NCI-H1417 (cell line): ENCODE results near the gene PRR33.

ENCODE experiments used
- DNase-seq, 3 experiments: peaks; one replicate each; lab custom pipeline; 2025; lab: John Stamatoyannopoulos, UW

The PRR33 gene

DNA sequence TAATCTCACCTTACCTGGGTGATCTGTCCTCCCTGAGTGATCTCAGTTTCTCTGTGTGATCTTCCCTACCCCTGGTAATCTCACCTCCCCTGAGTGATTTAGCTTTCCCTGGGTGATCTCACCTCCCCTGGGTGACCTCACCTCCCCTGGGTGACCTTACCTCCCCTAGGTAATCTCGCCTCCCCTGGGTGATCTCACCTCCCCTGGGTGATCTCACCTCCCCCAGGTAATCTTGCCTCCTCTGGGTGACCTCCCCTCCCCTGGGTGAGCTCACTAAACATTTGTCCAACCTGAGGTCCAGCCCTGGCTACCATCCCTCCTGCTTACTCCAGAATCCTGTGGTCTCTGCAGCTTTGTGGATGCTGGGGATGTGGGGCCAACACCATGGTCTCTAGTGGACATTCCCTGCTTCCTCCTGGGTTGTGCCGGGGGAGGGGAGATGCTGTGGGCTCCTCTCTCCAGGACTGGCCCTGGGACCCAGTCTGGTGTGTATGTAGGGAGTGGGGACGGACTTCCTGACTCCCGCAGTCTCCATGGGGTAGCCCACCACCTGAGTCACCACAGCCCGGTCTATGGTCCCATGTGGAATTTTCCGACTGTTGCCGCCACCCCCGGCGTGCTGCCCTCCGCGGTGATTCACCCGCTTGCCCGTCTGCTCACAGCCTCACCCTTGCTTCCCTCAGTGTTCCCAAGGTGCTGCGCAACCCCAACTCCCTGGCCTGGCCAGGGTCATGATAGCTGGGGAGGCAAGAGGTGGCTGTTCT is 28.9 kb downstream of the PRR33 start:
- DNase-seq = no peak

DNA sequence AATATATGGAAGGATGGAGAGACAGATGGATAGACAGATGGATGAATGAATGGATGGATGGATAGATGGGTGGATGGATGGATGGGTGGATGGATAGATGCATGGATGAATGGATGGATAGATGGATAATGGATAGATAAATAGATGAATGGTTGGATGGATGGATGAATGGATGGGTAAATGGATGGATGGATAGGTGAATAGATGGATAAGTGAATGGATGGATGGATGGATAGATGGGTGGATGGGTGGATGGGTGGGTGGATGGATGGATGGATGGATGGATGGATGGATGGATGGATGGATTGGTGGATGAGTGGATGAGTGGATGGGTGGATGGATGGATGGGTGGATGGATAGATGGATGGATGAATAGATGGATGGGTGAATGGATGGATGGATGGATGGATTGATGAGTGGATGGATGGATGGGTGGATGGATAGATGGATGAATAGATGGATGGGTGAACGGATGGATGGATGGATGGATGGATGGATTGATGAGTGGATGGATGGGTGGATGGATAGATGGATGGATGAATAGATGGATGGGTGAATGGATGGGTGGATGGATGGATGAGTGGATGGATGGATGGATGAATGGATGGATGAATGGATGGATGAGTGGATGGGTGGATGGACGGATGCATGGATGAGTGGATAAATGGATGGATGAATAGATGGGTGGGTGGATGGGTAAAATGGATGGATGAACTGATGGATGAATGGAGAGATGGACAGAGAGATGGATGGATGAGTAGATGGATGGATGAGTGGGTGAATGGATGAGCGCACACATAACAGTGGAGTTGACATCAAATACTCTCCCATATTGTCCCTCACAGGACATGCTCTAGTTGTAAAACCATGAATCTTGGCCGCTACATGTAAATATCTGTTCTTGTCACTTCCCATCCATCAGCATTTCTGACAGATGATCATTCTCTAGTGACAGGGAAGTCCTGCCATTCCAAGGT is 30.0 kb downstream of the PRR33 start:
- no peak for DNase-seq

DNA sequence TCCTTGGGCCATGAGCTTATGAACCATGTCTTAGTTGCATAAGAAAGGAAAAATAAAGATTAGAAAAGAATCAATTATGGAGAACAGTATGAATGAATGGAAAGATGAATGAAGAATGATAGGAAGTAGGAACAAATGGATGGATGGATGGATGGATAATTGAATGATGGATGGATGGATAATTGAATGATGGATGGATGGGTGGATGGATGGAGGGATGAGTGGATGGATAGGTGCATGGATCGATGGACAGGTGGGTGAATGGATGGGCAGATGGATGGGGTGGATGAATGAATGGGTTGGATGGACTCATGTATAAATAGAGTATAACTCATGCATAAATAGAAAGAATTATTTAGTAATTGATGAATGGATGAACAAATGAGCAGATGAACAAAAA is 31.6 kb downstream of the PRR33 start:
- DNase-seq = no peak

DNA sequence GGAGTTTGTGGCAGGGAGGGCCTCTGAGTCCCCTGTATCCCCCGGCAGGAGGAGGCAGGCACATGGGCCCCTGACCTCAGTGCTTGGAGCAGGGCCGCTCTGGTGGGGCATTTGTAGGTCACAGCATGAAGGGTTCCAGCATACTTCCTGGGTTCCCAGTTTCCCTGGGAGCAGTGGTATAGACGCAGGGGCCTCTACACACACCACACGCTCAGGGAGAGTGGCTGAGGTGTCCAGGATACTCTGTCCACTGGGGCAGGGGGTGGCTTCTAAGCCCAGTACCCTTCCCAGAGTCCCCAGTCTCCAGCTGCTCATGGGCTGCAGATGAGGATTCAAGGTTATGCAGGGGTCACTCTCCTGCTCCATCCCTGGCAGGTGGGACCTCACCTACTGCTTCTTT is 32.7 kb downstream of the PRR33 start:
- no peak for DNase-seq

DNA sequence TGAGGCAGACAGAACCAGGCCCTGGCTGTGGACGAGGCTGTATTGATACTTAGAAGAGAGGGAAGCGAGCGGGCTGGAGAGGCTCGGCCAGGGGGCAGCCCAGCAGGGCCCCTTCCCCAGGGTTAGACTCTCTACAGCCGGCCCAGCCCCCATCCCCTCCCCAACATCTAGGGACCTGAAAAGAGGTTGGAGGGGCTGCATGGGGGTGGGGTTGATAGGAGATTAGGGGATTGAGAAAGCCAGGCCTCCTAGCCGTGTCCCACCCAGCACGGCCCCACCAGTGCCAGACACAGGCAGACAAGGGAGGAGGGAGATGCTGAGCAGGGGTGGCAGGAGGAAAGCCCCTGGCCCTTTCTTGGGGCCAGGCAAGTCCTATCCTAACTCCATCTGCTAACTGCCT is 33.1 kb downstream of the PRR33 start:
- no peak for DNase-seq

DNA sequence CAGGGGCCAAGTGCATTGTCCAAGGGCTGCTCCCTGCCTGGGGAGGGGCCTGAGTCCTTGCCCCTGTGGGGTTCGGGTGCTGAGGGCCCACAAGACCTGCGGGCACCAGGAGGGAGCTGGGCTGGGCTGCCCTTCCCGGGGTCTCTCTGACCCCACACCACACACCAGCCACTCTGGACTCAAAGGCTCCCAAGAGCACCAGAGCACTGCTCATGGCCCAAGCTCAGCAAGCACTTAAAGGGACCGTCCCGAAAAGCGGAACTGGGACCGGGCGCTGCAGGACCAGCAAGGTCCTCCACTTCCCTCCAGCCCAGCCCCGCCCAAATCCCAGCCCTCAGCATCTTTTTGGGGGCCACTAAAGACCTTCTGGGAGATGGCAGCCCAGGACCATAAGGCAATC is 33.5 kb downstream of the PRR33 start:
- no peak for DNase-seq

DNA sequence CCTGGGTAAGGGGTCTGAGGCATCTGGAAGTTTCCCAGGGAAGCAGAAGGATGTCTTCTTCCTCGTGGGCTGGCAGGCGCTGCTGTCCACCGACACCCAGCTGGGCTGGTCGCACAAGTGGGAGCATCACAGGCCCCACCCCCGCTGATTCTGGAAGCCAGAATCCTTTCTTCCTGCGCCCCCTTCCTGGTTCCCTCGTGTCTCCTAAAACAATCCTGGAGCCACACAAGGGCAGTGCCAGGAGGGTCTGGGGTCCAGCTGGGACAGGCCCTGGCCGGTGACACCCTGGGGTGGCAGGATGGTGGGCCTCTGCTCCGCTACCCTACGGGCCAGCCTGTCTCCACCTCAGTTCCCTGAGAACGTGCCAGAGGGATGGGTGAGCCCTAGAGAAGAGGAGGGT is 34.6 kb downstream of the PRR33 start:
- no peak for DNase-seq

DNA sequence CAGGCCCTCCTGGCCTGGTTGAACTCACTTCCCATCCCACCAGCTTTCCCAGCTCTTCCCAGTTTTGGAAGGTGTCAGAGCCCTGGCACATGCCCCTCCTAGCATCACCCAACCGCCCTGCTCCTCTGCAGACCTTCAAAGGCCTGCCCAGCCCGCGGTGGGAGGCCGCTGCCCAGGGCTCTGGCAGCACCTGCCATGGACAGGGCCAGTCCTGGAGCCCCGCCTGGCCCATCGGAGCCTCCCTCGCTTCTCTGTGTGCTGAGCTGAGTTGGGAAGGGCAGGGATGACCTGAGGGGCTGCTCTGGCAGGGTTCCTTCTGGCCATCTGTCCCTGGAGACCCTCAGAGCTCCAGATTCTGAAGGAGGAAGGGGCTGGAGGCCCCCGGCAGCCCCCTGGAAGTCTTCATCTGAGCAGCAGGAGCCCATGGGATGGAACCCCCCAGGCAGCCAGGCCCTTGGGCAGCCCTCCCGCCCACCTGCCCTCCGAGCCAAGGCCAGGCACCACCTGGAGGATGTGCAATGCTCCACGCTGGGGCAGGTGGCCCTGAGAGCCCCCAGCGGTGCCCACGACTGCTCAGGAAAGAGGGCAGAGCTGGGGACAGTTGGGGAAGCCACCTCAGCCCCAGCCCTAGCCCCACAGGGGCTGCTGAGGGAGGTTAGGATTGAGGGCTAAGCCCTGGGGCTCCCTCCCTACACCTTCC is 35.2 kb downstream of the PRR33 start:
- DNase-seq = no peak

DNA sequence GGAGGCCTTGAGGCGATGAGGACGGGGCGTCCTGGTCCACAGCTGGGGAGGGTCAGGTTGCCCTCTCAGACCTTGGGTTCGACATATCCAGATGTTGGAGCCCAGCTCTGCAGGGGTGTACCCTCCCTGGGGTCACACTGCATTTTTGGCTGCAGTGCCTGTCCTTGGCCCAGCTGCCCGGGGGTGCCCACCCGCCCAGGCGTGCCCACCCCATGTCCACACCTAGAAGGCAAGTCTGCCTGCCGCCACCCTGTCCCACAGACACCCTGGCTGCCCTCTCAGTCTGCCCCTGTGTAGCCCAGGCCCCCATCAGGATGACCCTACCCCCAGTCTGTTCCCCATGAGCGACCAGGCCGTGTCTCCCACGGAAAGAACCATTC is 35.8 kb downstream of the PRR33 start:
- DNase-seq = no peak

DNA sequence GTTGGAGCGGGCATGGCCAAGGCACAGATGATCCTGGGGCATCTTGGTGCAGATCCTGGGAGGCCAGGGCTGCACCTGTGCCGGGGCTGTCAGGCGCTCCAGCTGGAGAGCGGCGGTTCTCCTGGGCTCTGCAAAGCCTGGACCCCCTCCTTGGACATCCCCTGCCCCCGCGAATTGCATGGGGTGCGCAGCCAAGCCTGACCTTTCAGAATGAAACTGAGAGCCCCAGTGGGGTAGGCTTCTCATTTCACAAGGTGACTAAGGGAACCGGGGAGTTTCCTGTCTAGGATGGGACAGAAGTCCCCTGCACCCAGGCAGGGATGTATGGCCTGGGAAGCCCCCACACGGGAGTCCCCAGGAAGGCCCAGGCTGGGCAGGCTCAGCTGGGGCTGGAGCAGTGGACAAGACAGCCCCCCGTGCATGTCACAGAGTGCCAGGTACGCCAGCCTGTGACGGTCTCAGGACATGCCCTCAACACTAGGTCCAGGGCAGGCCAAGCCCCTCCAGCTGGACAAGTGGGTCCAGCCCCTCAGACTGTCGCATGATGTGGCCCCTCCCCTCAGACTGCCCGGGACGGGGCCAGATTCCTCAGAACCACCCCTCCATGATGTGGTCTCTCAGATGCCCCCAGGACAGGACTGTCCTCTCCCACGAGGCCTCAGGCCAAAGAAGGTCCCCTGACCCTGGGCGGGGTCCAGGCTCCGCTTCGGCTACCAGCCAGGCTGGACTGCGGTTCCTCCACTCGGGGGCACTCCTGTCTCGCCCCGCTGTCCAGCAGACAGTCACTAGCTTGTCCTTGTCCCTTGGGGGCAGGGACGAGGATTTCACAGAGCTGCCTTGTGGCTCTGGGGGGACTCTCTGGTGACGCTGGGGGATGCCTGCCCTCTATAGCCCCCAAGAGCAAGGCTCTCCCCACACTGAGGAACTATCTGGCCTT is 36.5 kb downstream of the PRR33 start:
- DNase-seq = no peak

DNA sequence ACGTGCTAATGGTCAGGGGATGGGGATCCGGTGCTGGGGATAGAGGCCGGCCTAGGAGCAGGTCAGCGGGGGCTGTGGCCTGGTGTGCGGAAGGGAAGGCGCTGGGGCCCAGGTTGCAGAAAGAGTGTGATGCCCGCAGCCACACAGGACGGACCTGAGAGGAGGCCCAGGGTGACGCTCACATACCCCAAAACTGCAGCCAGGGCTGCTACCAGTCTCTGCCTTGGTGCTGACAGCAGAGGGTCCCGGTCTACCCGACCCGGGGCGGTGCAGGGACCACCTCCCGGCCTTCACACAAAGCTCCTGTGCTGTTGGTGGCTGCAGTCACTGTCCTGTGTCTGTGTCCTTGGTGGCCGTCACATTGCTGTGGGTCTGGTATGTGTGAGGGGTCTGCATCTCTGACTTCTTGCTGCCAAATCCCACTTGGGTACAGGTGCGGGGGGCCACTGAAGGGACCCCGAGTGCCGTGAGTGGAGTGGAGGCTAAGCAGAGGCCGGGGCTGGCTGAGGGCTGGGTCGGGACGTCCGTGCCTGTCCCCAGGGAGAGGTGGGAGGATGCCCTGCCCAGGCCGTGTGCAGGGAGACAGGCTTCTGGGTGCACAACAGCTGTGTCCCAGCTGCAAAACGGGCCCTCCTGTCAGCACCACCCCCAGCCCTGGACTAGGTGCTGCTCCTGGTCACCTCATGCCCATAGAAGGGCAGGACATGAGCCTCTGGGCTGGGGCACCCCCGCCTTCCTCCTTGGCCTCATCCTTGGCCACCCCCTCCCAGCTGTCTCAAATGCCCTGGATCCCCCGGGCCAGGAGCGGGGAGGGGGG is 37.4 kb downstream of the PRR33 start:
- no peak for DNase-seq

DNA sequence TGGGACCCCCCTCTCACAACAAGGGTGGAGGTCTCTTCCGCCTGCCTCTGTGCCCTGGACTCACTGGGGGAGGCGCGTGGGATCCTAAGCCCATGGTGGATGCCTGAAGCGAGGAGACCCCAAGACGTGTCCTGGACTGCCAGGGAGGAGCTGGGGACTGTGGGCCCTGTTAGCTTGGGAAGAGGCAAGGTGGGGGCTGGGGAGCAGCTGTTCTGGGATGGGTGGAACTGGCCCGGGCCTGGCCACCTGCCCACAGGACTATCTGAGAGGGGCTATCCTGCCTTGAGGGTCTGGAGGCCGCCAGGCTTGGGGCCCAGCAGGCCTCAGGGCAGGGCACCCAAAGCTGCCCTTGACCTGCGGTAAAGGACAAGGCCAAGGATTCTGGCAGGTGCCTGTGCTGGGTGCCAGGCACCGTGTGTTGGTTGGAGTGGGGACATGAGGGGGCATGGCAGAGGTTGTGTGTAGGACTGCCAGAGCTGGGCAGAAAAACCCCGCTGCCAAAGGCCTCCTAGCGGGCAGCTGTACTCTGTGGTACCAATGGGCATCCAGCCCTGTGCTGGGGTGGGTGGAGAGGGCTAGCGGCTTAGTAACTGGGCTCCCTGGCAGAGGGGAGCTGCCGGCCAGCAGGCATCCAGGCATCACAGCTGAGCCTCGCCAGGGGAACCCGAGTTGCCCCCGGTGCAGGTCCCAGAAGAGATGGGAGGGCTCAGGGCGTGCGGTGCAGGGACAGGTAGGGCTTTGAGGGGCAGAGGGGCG is 38.1 kb downstream of the PRR33 start:
- DNase-seq = no peak

DNA sequence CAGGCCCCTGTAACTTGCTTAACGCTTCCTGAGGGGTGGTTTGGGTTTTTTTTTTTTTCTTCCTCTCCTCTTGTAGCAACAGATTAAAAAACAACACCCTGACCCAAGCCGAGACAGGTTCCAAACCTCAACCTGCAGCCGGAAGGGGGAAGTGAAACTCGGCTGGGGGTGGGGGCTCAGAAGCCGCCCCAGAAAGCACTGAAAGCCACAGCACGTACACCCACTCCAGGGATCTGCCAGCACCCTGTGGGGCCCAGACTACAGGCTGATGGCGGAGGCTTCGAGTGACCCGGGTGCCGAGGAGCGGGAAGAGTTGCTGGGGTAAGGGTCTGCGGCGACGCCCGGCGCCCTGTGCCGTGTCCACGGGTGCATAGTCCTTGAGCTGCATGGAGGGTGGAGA is 38.8 kb downstream of the PRR33 start, which contains the start of gene LSP1:
Gene LSP1 (plus strand): TSS at position 208 of the 400 bp plus-strand sequence. CDS start 61 bp downstream, at position 269.
- no peak for DNase-seq

DNA sequence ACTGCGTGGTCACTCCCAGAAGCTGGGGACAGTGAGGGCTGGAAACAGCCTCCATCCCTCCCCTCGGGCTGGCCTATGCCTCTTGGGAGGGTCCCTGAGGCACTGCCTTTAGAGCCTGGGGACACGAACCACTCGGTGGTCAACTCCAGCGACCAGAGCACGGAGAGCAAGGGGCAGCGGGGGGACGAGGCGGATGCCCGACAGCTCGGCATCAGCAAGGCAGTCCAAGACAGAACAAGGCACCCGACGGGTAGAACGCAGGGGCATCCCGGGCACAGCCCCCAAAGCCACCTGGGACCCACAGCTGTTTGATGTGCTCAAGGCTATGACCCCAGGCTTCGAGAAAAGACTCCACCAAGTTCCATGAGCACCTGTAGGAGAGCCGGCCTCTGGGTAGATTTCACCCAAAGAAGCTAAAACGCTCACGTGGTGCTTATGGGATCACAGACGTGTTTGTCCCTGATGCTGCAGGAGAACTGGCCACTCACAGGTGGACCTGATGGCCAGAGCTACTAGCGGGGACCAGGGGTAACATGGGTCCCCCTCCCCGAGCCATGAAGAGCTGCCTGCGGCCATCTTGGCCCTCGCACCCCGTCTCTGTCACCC is 39.3 kb downstream of the PRR33 start:
- no peak for DNase-seq

DNA sequence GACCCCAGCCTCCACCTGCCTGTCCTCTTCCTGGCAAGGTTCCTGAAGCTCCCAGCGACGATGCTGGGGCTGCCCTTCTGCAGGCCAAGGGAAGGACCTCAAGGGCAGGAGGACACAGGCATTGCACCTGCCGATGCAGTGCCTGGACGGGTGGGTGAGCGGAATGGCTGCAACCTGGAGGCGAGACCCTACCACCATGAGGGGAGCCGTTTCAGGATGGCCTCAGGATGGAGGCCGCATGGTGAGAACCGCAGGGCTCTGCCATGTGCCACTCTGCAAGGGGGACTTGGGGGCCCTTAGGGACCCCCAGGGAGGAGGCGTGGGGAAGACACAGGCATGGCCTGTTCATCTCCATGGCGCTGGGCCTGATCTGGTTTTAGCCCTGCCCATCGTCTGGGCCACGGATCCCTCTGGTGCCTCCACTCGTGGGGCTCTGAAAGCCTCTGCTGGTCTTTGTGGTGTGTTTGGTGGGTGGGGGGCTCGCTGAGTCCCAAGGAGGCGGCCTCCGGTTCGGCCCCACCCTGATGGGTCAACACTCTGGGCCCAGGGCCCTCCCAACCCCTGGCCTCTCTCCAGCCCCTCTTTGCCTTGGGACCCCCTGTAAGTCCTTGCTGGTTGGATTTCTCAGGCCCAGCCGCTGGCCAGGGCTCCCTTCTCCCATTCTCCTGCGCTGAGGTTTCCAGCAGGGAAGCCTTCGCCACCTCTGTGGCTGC is 40.1 kb downstream of the PRR33 start:
- DNase-seq = no peak

DNA sequence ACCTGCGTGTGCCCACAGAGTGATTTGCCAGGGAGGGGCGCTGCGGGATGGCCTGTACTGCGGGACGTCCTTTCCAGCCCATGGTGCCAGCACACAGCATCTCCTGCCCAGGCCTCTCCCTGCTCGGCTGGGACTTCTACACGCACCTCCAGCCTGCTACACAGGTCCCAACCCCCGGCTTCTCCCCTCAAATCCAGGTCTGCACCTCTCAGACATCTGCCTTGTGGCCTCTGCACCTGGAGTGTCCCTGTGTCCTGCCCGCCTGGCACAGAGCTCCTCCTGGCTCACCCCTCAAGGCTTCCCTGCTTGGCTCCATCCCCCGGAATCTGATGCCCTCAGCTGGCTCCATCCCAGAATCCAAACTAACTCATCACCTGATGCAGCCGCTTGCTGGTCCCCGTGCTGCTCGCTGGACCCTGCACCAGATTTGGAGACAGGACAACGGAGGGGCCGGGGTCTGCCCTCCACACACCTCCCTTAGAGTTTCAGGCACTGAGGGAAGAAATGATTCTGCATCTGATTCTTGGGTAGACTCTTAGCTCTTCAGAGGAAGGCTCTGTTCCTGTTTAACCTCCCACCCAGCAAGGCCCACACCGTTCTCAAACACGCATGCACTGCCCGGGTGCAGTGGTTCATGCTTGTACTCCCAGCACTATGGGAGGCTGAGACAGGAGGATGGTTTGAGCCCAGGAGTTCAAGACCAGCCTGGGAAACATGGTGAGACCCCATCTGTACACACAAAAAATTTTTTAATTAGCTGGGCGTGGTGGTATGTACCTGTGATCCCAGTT is 42.9 kb downstream of the PRR33 start:
- no peak for DNase-seq

DNA sequence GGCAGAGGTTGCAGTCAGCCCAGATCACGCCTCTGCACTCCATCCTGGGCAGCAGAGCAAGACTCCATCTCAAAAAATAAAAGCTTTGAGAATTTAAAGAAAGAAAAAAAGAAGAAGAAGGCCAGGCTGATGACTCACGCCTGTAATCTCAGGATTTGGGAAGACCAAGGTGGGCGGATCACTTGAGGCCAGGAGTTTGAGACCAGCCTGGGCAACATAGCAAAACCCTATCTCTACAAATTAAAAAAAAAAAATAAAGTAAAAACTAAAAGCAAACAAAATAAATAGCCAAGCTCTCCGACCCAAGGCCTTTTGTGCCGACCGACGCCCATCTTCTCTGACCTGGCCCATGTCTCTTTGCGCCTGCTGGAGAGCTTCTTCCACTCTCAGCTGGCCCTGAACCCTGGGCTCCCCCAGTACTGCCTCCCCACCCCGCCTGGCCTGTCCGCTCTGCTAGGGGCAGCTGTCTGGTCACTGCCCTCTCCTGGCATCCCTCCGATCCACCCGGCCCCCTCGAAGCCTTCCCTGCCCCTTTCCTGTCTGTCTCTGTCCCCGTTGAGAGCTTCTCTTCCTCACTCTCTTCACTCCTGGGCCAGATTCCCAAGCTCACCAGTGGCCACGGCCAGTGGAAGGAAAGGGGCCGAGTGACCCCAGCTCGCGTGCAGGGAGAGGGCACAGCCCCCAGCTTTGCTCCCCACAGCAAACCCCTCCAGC is 43.6 kb downstream of the PRR33 start:
- no peak for DNase-seq
